HFF-Myc (cell line): ENCODE results near the gene NFATC2IP.

Experiments
- DNase-seq: peaks from one replicate; pipeline ENCODE4 v3.0.0-alpha.2; 2011; ENCODE audit warnings: low read depth; ENCODE audit errors: extremely low read depth
- H3K4me3 ChIP-seq: replicated peaks from 2 replicates; pipeline ENCODE4 v1.5.1; 2011; ENCODE audit warnings: low read depth, mild to moderate bottlenecking, control low read depth, low read length
- CTCF ChIP-seq: IDR thresholded peaks from 2 replicates; pipeline ENCODE4 v1.5.1; 2012; ENCODE audit warnings: mild to moderate bottlenecking, low read depth, low read length, control low read depth; ENCODE audit errors: missing control alignments

NFATC2IP gene

GRCh38 chr16:28985211-28986041, 34.7 kb downstream of the NFATC2IP start:
- no peak overlapping the region for H3K4me3 ChIP-seq
- no peak for DNase-seq
- TF ChIP-seq CTCF: no peak

GRCh38 chr16:28986046-28986445, 35.3 kb downstream of the NFATC2IP start:
- no peak for DNase-seq
- TF ChIP-seq CTCF: no peak
- H3K4me3 ChIP-seq: no peak overlapping the region

- DNase-seq: no peak
- TF ChIP-seq CTCF: no peak
- no peak overlapping the region for H3K4me3 ChIP-seq
These were observed 35.8 kb downstream of the NFATC2IP start for GRCh38 chr16:28986492-28986891.

- no peak for DNase-seq
- no peak for TF ChIP-seq CTCF
- H3K4me3 ChIP-seq: no peak overlapping the region
These were observed 36.6 kb downstream of the NFATC2IP start for GRCh38 chr16:28987170-28987853.

- TF ChIP-seq CTCF: no peak
- no peak for DNase-seq
- H3K4me3 ChIP-seq: no peak overlapping the region
These were observed 38.6 kb downstream of the NFATC2IP start for GRCh38 chr16:28989363-28989762.

GRCh38 chr16:28990375-28991040, 39.8 kb downstream of the NFATC2IP start:
- DNase-seq: no peak
- no peak for TF ChIP-seq CTCF

More at GRCh38 chr16:28990375-28991040, 39.8 kb downstream of the NFATC2IP start:
- no peak overlapping the region for H3K4me3 ChIP-seq
